Measurements from ENCODE around the gene RFX1.

- TF ChIP-seq POLR2A (IDR thresholded peaks at IDR 0.05; ENCODE audit: low read length) (no peak), GATA1 (IDR thresholded peaks at IDR 0.05; ENCODE audit: low read depth, low read length) (no peak)
Observed at GRCh38 chr19:13984186-13984585, 21.9 kb downstream of the RFX1 start.

All from erythroblast (primary cell).